HepG2 (cell line): ENCODE results near the gene BBS4. TPM values are rescaled to one million over a fixed set of nuclear protein-coding genes. Genes with fewer than 3 reads are reported as not detected.

ENCODE experiments used
- ATAC-seq: fragments of 200-7000 bp; cut with Tn5 transposase; 3 replicates; pipeline ENCODE4 v1.9.1; 2020; ENCODE audit warnings: mild to moderate bottlenecking, moderate library complexity
- BruUV-seq: library from RNA; stranded (reverse); fragments of 400-500 nt; replicated peaks from 2 replicates; lab custom pipeline; 2021; lab: Mats Ljungman, UMichigan
- CTCF ChIA-PET: fragments of 300-600 bp; formaldehyde crosslinking; extraction: SDS; loops from one replicate; lab custom pipeline; 2021; ENCODE audit warnings: low total read pairs, inconsistent platforms, low intra/inter-chr PET ratio; lab: Yijun Ruan, JAX
- POLR2A ChIA-PET: fragments of 350-600 bp; sonication (Branson Sonifier 250); formaldehyde crosslinking; loops from one replicate; lab custom pipeline; 2020; ENCODE audit warnings: antibody characterized with exemption, inconsistent platforms; lab: Yijun Ruan, JAX
- DNase-seq: peaks from one replicate; pipeline ENCODE4 v3.0.0-alpha.2; 2015; ENCODE audit warnings: low spot score
- FAIRE-seq: peaks from 3 replicates; lab custom pipeline; 2011; peaks lifted over from hg19 to GRCh38; lab: Jason Lieb, UNC
- H2AFZ ChIP-seq: one replicate; pipeline ENCODE4 v1.6.1; 2011; ENCODE audit warnings: low read length, inconsistent platforms
- H3K27ac ChIP-seq: fragments of 300-600 bp; 3 replicates; pipeline ENCODE4 v1.8.0; 2011; ENCODE audit warnings: mixed run types, mild to moderate bottlenecking, mixed read lengths, low read length, inconsistent platforms; ENCODE audit not compliant: insufficient read depth; ENCODE audit errors: extremely low read length
- H3K27me3 ChIP-seq, 2 experiments: fragments of 200-600 bp in 1 of 2; 2 replicates in 1 of 2; 3 replicates in 1 of 2; pipeline versions ENCODE4 v1.6.0 to v1.8.0; 2011; ENCODE audit warnings: low read length in 2 of 2, mild to moderate bottlenecking in 2 of 2, moderate library complexity in 2 of 2, inconsistent platforms in 1 of 2; ENCODE audit not compliant: insufficient read depth in 2 of 2, control insufficient read depth in 1 of 2
- H3K36me3 ChIP-seq, 2 experiments: fragments of 200-600 bp in 1 of 2; replicated peaks in 1 of 2; 2 replicates in 1 of 2; 3 replicates in 1 of 2; pipeline versions ENCODE4 v1.5.1 to v1.8.0; 2011; ENCODE audit warnings: low read length in 2 of 2, inconsistent platforms in 1 of 2; ENCODE audit not compliant: insufficient read depth in 2 of 2, control insufficient read depth in 1 of 2
- H3K4me1 ChIP-seq: 2 replicates; pipeline ENCODE4 v1.5.1; 2012; ENCODE audit warnings: low read length, inconsistent platforms; ENCODE audit not compliant: insufficient read depth
- H3K4me2 ChIP-seq: 2 replicates; pipeline ENCODE4 v1.6.0; 2011; ENCODE audit warnings: low read depth, low read length, inconsistent platforms
- H3K4me3 ChIP-seq, 3 experiments: fragments of 200-600 bp in 1 of 3; sonication (generic), shearing (Covaris generic) in 1 of 3; replicated peaks in 1 of 3; 2 replicates each; pipeline ENCODE4 v1.5.1; 2011 to 2016; ENCODE audit warnings: low read length in 3 of 3, inconsistent platforms in 2 of 3, low read depth in 2 of 3, mild to moderate bottlenecking in 2 of 3, control low read depth in 1 of 3, mixed read lengths in 1 of 3; ENCODE audit not compliant: insufficient read depth in 1 of 3
- H3K79me2 ChIP-seq: one replicate; pipeline ENCODE4 v1.6.1; 2011; ENCODE audit warnings: low read length, inconsistent platforms; ENCODE audit not compliant: insufficient read depth
- H3K9ac ChIP-seq: 2 replicates; pipeline ENCODE4 v1.6.0; 2011; ENCODE audit warnings: mild to moderate bottlenecking, low read depth, low read length, inconsistent platforms; ENCODE audit not compliant: insufficient read depth
- H3K9me3 ChIP-seq: 2 replicates; pipeline ENCODE4 v1.5.1; 2012; ENCODE audit warnings: mild to moderate bottlenecking, low read length
- H4K20me1 ChIP-seq: 2 replicates; pipeline ENCODE4 v1.6.0; 2011; ENCODE audit warnings: inconsistent platforms, mild to moderate bottlenecking, low read length, moderate library complexity; ENCODE audit not compliant: insufficient read depth
- BHLHE40 ChIP-seq: IDR thresholded peaks from 2 replicates; pipeline ENCODE4 v1.6.1; 2011; ENCODE audit warnings: low read length, improper control_type of control experiment
- CCAR2 ChIP-seq: fragments of 200-400 bp; formaldehyde crosslinking; optimal IDR thresholded peaks from 2 replicates; pipeline ENCODE3; 2018; ENCODE audit warnings: low read depth, mild to moderate bottlenecking, low read length, moderate library complexity
- HMG20B ChIP-seq: conservative IDR thresholded peaks from 2 replicates; pipeline ENCODE4 v1.6.1; 2016; ENCODE audit warnings: missing genetic modification reagents, missing compliant biosample characterization
- HMGA1 ChIP-seq: sonication (generic); formaldehyde crosslinking; conservative IDR thresholded peaks from 2 replicates; pipeline ENCODE4 v1.4.0; 2020; ENCODE audit warnings: missing genetic modification reagents
- MZF1 ChIP-seq: sonication (generic); formaldehyde crosslinking; IDR thresholded peaks from 2 replicates; pipeline ENCODE4 v1.8.1; 2023; ENCODE audit warnings: mild to moderate bottlenecking, missing genetic modification reagents, borderline replicate concordance
- NAIF1 ChIP-seq: sonication (generic); formaldehyde crosslinking; IDR thresholded peaks from 2 replicates; pipeline ENCODE4 v1.5.0; 2020; ENCODE audit warnings: mild to moderate bottlenecking, missing genetic modification reagents, borderline replicate concordance
- RNF2 ChIP-seq: fragments of 450-650 bp; conservative IDR thresholded peaks from 2 replicates; pipeline ENCODE4 v1.6.1; 2016; ENCODE audit warnings: low read depth
- SMAD9 ChIP-seq: sonication (generic); formaldehyde crosslinking; IDR thresholded peaks from 2 replicates; pipeline ENCODE4 v1.5.1; 2020; ENCODE audit warnings: mild to moderate bottlenecking, missing genetic modification reagents
- ZNF138 ChIP-seq: sonication (generic); formaldehyde crosslinking; IDR thresholded peaks from 2 replicates; pipeline ENCODE4 v1.5.0; 2020; ENCODE audit warnings: mild to moderate bottlenecking, low read depth, missing genetic modification reagents
- ZNF234 ChIP-seq: sonication (generic); formaldehyde crosslinking; conservative IDR thresholded peaks from 2 replicates; pipeline ENCODE4 v1.5.1; 2020; ENCODE audit warnings: mild to moderate bottlenecking, missing genetic modification reagents
- ZNF30 ChIP-seq: sonication (generic); formaldehyde crosslinking; IDR thresholded peaks from 2 replicates; pipeline ENCODE4 v1.5.0; 2020; ENCODE audit warnings: mild to moderate bottlenecking, missing genetic modification reagents
- ZNF766 ChIP-seq: sonication (generic); formaldehyde crosslinking; IDR thresholded peaks from 2 replicates; pipeline ENCODE4 v1.5.0; 2020; ENCODE audit warnings: missing genetic modification reagents, borderline replicate concordance
- ZNF782 ChIP-seq: sonication (generic); formaldehyde crosslinking; IDR thresholded peaks from 2 replicates; pipeline ENCODE4 v1.4.0; 2020; ENCODE audit warnings: missing genetic modification reagents, mild to moderate bottlenecking, borderline replicate concordance
- WGBS: methylation state at CpG from one replicate; pipeline ENCODE4 v1.1.6; 2017; ENCODE audit warnings: low lambda C conversion rate; 5-methylcytosine and 5-hydroxymethylcytosine counted together
- in situ Hi-C: cut with HindIII; loops from 2 replicates; pipeline ENCODE4 v1.10.0; 2017; ENCODE audit warnings: low pct_unique_long_range_greater_than_20kb; ENCODE audit not compliant: extremely low pct_ligation_motif_present
- intact Hi-C: fragments of 100-400 bp; cut with micrococcal nuclease; formaldehyde crosslinking; loops from one replicate; pipeline ENCODE4 v1.10.0; 2022; ENCODE audit not compliant: unreplicated experiment
- polyA plus RNA-seq, 8 experiments: library from polyadenylated mRNA; depleted of rRNA in 3 of 8; stranded (reverse) in 7 of 8; unstranded in 1 of 8; fragments of >200 nt; fragmentation: Illumina TruSeq in 4 of 8; extraction: Trizol in 4 of 8; gene quantifications; 2 replicates each; pipeline versions ENCODE4 v1.2.1 to v1.2.3, GENCODE V29; 2011 to 2016; ENCODE audit warnings: low read depth in 4 of 8, missing spikeins in 1 of 8, mixed read lengths in 1 of 8; ENCODE audit not compliant: insufficient read depth in 1 of 8
- total RNA-seq, 5 experiments: library from RNA; depleted of rRNA; stranded (reverse); fragments of >200 nt; fragmentation: Illumina TruSeq; extraction: Trizol; gene quantifications; 2 replicates each; pipeline ENCODE4 v1.2.3, GENCODE V29; 2016; ENCODE audit warnings: low read depth in 1 of 5
- TF ChIP-seq, protein P1 (sequence below): sonication (generic); formaldehyde crosslinking; IDR thresholded peaks from 2 replicates; pipeline ENCODE4 v1.5.1; 2020; ENCODE audit warnings: mild to moderate bottlenecking, missing genetic modification reagents
- TF ChIP-seq, protein P2 (sequence below): sonication (generic); formaldehyde crosslinking; IDR thresholded peaks from 2 replicates; pipeline ENCODE4 v1.4.0; 2020; ENCODE audit warnings: missing genetic modification reagents
- TF ChIP-seq, protein P3 (sequence below): sonication (generic); formaldehyde crosslinking; conservative IDR thresholded peaks from 2 replicates; pipeline ENCODE4 v1.8.1; 2023; ENCODE audit warnings: missing genetic modification reagents

The BBS4 gene
- total and polyA plus RNA-seq, 2 of the 13 experiments (the other 11 are each of a cell fraction or from before 2014, with no cell fraction given) = 16.0 to 21.3 TPM

DNA sequence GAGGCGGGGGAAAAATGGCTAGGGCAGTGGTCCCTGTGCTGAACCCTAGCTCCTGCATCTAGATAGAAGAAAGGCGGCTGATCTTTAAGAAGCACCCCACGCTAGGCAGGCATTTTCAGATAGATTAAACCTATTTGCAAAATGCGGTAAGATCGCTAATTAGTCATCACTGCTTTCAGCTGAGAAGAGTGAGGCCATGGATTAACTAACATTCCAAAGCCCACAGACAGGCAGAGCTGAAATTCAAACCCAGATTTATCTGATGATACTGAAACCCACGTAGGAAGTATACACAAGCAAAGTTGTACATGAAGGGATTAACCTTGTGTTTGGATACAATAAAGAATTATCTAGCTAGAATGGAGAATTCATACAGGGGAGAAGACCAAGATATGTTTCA lies 92.8 kb downstream of the BBS4 start (continued):
- TF ChIP-seq ZNF234 (CRISPR knock-in tag) = no peak
- TF ChIP-seq BHLHE40 = no peak
- TF ChIP-seq CCAR2 = no peak
- no peak for TF ChIP-seq HMG20B (CRISPR knock-in tag)

DNA sequence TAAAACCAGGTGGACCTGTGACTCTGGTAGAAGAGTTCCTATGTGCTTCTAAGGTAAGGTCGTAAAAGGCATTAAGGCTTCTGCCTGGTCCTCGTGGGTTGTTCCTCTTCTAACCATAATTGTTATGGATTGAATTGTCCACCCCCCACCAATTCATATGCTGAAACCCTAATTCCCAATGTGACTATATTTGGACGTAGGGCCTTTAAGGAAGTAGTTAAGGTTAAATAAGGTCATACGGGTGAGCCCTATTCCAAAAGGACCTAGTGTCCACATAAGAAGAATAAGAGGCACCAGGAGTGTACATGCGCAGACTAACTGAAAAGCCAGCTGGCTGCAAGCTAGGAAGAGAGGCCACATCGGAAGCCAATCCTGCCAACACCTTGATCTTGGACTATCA lies 95.6 kb downstream of the BBS4 start:
- H3K4me2 ChIP-seq = peak overlapping the region; percentile 78
- peak overlapping the region; percentile 19 to 94 (median 93); a peak in 4 of 6 replicates for H3K4me3 ChIP-seq
- WGBS = 98% methylated on average over 5 of the region's 6 CpGs
- no peaks in the 10 kb centered on the region; the same call in 1 of the 2 replicates for H4K20me1 ChIP-seq
- peaks cover 0 to 6% of the 10 kb centered on the region in 2 experiments; a peak in 2 of 5 replicates for H3K36me3 ChIP-seq
- peaks cover 38% of the 10 kb centered on the region for H3K79me2 ChIP-seq
- POLR2A ChIA-PET = no interaction called here
- in situ Hi-C loops (no loop called here), intact Hi-C loops (loop anchor here (5.0 kb wide), 2 partner anchors 59 to 271 kb away; partner anchors contain the start of gene NEO1)
- no peak overlapping the region for H2AFZ ChIP-seq
- no peaks in the 10 kb centered on the region; a peak in 1 of 5 replicates for H3K27me3 ChIP-seq
- H3K27ac ChIP-seq = no peak overlapping the region
- H3K9me3 ChIP-seq = no peaks in the 10 kb centered on the region
- ATAC-seq (no peak), FAIRE-seq (no peak), DNase-seq (no peak)
- H3K9ac ChIP-seq = no peak overlapping the region
- BruUV-seq = no TSS peak
- peaks cover 43% of the 10 kb centered on the region for H3K4me1 ChIP-seq
- CTCF ChIA-PET = no interaction called here
- TF ChIP-seq, protein P1, sequence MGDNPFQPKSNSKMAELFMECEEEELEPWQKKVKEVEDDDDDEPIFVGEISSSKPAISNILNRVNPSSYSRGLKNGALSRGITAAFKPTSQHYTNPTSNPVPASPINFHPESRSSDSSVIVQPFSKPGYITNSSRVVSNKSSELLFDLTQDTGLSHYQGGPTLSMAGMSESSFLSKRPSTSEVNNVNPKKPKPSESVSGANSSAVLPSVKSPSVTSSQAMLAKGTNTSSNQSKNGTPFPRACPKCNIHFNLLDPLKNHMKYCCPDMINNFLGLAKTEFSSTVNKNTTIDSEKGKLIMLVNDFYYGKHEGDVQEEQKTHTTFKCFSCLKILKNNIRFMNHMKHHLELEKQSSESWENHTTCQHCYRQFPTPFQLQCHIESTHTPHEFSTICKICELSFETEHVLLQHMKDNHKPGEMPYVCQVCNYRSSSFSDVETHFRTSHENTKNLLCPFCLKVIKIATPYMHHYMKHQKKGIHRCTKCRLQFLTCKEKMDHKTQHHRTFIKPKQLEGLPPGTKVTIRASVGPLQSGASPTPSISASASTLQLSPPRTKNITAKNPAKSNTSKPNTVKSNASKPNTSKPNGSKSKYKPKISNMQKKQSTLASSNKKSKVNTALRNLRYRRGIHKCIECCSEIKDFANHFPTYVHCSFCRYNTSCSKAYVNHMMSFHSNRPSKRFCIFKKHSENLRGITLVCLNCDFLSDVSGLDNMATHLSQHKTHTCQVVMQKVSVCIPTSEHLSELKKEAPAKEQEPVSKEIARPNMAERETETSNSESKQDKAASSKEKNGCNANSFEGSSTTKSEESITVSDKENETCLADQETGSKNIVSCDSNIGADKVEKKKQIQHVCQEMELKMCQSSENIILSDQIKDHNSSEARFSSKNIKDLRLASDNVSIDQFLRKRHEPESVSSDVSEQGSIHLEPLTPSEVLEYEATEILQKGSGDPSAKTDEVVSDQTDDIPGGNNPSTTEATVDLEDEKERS (CRISPR knock-in tag) = no peak
- TF ChIP-seq NAIF1 (CRISPR knock-in tag) = no peak
- no peak for TF ChIP-seq HMGA1 (CRISPR knock-in tag)
- no peak for TF ChIP-seq ZNF782 (CRISPR knock-in tag)
- no peak for TF ChIP-seq ZNF30
- no peak for TF ChIP-seq SMAD9 (CRISPR knock-in tag)
- no peak for TF ChIP-seq ZNF766 (CRISPR knock-in tag)
- TF ChIP-seq, protein P2, sequence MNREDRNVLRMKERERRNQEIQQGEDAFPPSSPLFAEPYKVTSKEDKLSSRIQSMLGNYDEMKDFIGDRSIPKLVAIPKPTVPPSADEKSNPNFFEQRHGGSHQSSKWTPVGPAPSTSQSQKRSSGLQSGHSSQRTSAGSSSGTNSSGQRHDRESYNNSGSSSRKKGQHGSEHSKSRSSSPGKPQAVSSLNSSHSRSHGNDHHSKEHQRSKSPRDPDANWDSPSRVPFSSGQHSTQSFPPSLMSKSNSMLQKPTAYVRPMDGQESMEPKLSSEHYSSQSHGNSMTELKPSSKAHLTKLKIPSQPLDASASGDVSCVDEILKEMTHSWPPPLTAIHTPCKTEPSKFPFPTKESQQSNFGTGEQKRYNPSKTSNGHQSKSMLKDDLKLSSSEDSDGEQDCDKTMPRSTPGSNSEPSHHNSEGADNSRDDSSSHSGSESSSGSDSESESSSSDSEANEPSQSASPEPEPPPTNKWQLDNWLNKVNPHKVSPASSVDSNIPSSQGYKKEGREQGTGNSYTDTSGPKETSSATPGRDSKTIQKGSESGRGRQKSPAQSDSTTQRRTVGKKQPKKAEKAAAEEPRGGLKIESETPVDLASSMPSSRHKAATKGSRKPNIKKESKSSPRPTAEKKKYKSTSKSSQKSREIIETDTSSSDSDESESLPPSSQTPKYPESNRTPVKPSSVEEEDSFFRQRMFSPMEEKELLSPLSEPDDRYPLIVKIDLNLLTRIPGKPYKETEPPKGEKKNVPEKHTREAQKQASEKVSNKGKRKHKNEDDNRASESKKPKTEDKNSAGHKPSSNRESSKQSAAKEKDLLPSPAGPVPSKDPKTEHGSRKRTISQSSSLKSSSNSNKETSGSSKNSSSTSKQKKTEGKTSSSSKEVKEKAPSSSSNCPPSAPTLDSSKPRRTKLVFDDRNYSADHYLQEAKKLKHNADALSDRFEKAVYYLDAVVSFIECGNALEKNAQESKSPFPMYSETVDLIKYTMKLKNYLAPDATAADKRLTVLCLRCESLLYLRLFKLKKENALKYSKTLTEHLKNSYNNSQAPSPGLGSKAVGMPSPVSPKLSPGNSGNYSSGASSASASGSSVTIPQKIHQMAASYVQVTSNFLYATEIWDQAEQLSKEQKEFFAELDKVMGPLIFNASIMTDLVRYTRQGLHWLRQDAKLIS (CRISPR knock-in tag) = no peak
- no peak for TF ChIP-seq MZF1 (CRISPR knock-in tag)
- TF ChIP-seq ZNF138 (CRISPR knock-in tag) = no peak
- no peak for TF ChIP-seq RNF2
- TF ChIP-seq, protein P3, sequence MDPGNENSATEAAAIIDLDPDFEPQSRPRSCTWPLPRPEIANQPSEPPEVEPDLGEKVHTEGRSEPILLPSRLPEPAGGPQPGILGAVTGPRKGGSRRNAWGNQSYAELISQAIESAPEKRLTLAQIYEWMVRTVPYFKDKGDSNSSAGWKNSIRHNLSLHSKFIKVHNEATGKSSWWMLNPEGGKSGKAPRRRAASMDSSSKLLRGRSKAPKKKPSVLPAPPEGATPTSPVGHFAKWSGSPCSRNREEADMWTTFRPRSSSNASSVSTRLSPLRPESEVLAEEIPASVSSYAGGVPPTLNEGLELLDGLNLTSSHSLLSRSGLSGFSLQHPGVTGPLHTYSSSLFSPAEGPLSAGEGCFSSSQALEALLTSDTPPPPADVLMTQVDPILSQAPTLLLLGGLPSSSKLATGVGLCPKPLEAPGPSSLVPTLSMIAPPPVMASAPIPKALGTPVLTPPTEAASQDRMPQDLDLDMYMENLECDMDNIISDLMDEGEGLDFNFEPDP (CRISPR knock-in tag) = no peak
